Measurements from ENCODE around the gene DCAF7. TPM values are rescaled to one million over a fixed set of nuclear protein-coding genes. Genes with fewer than 3 reads are reported as not detected.
A peak's percentile ranks its signal among the peaks of the same experiment; 100 is the strongest.

Gene DCAF7
- total RNA-seq, 4 donors from 2014 or later = 24.9 to 45.2 (median 34.2) TPM

DNA sequence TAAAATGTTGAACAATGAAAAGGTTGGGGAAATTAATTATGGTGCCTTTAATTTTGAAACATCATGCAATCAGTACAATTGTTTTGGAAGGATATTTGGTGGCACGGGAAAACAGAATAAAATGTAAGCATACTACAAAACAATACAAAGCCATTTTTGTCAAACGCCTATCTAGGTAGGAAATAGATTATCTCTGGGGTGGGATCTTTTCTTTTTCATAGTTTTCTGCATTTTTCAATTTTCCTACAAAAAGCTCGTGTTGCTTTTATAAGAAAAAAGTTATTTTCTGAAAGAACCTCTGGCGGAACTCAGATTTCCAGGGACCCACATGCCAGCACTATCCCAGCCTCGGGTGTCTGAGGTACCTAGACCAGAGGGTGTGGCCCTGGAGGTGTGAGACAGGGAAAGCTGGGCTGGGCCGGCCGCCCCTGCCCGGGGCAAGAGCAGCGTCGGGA, 71.0 kb downstream of the DCAF7 start:
- no peaks in the 10 kb centered on the region for H3K36me3 ChIP-seq
- no peak for TF ChIP-seq POLR2AphosphoS5 (IDR thresholded peaks at IDR 0.05)
- no peak for TF ChIP-seq POLR2A (IDR thresholded peaks at IDR 0.05; ENCODE audit: low read depth)
- TF ChIP-seq EP300 (IDR thresholded peaks at IDR 0.05) = no peak
- no peak for TF ChIP-seq CTCF (IDR thresholded peaks at IDR 0.05)
- H3K4me3 ChIP-seq = peak overlapping the region; percentile 85 to 96 (median 88)
- intact Hi-C loops (cut with DNase I) = loop anchor here (5.0 kb wide), 1 partner anchor 81 kb away; the partner anchor contains the start of gene LIMD2
- H3K4me1 ChIP-seq = peaks cover 30 to 37% (median 35%) of the 10 kb centered on the region in 4 donors
- no peaks in the 10 kb centered on the region for H3K27me3 ChIP-seq
- no peak for DNase-seq (ENCODE audit: extremely low spot score)
- H3K27ac ChIP-seq (replicated peaks in 1 of 4) = peak overlapping the region; percentile 85 to 91 (median 88)
- 14% methylated on average over 10 of the region's 10 CpGs for WGBS
- H3K9me3 ChIP-seq = no peaks in the 10 kb centered on the region

DNA sequence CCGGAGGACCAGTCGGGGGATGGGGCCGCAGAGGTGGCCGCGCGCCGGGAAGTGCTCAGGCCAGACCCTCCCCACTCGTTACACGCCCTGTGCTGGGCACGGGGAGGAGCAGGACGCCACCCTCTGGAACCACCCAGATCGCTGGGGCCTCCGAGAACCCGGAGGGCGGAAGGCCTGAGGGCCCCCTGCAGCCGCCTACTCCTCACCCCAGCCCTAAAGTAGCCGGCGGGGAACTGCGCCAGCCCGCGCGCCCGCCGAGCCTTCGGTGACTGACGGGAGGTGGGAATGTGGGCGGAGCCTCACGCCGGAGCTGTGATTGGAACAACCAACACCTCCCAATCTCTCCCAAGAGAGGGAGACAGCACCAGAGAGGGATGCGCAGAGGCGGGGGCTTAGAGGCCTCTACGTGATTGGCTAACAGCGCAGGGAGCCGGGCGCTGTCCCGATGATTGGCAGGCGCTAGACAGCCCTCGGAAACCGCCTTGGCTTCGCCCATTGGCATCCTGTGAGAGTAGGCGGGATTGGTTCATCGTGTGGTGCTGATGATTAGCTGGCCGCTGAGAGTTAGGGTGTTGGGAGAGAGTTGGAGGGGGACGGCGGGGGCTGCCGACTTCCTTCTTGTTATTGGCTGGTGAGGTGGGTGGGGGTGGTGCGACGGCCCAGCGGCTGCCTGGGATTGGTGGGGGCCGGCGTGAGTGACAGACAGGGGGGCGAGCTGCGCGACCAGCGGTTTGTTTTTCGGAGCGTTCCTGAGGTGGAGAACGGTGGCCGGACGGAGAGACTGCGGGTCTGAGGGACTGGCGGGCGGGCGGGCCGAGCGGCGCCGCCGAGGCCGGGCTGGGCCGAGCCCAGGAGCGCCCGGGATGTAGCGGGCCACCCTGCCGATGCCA, 71.7 kb downstream of the DCAF7 start, which contains the start of gene MAP3K3:
TSS of gene MAP3K3 (plus strand) at position 734 of the 890 bp plus-strand sequence. CDS start 343 bp downstream, outside the sequence.
- Histone ChIP-seq H3K36me3 (no peaks in the 10 kb centered on the region), H3K9me3 (no peaks in the 10 kb centered on the region), H3K4me3 (peak within 1 kb of the TSS; percentile 85 to 96 (median 88)), H3K27me3 (no peaks in the 10 kb centered on the region), H3K4me1 (peaks cover 37 to 44% (median 42%) of the 10 kb centered on the region in 4 donors), H3K27ac (replicated peaks in 1 of 4) (peak within 1 kb of the TSS; percentile 85 to 91 (median 89))
- under 1% methylated on average over 48 of the region's 75 CpGs for WGBS
- peak in 2 of 3 experiments; percentile 21 to 30 for TF ChIP-seq CTCF (IDR thresholded peaks at IDR 0.05)
- no peak for TF ChIP-seq EP300 (IDR thresholded peaks at IDR 0.05)
- TF ChIP-seq POLR2AphosphoS5 (IDR thresholded peaks at IDR 0.05) = peak; percentile 77 to 91
- TF ChIP-seq POLR2A (IDR thresholded peaks at IDR 0.05; ENCODE audit: low read depth) = no peak
- intact Hi-C loops (cut with DNase I) = loop anchor here (5.0 kb wide), 1 partner anchor 80 kb away; the partner anchor contains the start of gene LIMD2
- peak; percentile 100 for DNase-seq (ENCODE audit: extremely low spot score)

DNA sequence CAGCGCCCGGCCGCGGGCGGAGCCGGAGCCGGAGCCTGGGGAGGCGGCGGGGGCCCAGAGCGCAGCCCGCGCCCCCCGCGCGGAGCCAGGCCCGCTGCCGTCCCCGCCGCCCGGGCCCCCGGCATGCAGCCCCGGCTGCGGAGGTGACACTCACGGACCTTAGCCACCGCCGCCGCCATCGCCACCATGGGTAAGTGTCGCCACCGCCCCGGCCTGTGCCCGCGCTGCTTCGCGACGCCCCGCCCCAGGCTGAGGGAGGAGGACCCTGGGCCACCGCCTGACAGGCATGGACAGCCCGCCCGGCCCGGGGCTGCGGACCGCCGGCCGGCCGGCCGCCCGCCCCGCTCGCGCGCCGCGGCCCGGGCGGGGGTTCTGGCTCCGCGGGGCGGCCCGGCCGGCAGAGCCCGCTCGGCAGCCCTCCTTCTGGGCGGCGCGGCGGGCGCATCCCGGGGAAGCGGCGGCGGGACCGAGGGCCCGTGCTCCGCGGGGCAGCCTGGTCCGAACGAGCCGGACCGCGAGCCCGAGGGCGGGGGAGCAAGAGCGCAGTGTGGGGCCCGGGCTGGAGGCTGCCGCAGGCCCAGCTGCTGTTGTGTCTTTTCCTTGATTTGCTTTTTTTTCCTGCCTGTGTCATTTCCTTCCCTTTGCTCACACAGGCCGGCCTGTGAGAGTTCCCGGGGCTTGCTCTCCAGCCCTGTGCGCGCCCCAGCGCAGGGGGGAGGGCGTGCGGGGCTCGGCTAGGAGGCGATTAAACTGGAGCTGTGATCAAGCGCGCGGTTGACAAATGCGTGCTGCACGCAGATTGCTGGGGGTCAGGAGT, 72.5 kb downstream of the DCAF7 start:
- H3K9me3 ChIP-seq = no peaks in the 10 kb centered on the region
- no peaks in the 10 kb centered on the region for H3K36me3 ChIP-seq
- 0% methylated on average over 14 of the region's 100 CpGs for WGBS
- DNase-seq (ENCODE audit: extremely low spot score) = no peak
- peaks cover 44 to 52% (median 50%) of the 10 kb centered on the region in 4 donors for H3K4me1 ChIP-seq
- H3K27ac ChIP-seq (replicated peaks in 1 of 4) = peak overlapping the region; percentile 85 to 91 (median 89)
- TF ChIP-seq CTCF (IDR thresholded peaks at IDR 0.05) = no peak
- peak; percentile 56 to 60 for TF ChIP-seq POLR2AphosphoS5 (IDR thresholded peaks at IDR 0.05)
- intact Hi-C loops (cut with DNase I) = loop anchor here (5.0 kb wide), 1 partner anchor 80 kb away; the partner anchor contains the start of gene LIMD2
- peak overlapping the region; percentile 85 to 96 (median 88) for H3K4me3 ChIP-seq
- no peaks in the 10 kb centered on the region for H3K27me3 ChIP-seq

DNA sequence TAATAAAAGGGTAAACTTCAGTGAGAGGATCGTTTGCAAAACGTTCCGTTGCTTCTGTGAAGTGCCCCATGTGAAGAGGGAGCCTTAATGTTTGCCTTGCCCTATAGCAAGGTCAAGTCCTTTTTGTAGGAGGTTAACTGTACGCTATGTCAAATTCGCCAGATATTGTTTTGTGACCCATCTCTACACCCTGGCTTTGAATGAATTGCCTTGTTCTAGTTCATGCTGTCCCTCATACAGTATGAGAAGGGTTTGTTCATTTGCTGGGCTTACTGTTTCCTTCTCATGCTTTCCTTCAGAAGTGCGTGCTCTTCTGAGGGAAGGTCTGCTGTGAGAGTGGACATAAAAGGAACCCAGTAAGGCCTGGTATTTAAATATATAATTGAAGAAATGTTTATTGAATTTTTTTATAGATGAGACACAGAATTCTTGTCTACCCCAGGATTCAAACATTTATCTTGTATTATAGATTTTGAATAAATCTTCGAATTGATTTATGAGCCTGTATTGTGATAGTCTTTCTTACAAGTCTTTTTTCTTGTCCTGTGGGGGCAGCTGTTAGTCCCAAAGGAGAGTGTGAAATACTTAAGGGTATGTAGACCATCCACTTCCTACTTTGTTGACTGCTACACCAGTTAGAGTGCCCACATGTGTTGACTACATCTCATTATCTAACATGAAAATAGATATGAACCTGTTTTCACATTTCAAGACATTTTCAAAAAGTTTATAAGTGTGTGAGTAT, 73.7 kb downstream of the DCAF7 start:
- intact Hi-C loops (cut with DNase I) = loop anchor here (5.0 kb wide), 1 partner anchor 78 kb away; the partner anchor contains the start of gene LIMD2
- H3K36me3 ChIP-seq = peaks cover 0 to 3% (median 0%) of the 10 kb centered on the region in 4 donors
- no peaks in the 10 kb centered on the region for H3K9me3 ChIP-seq
- peak overlapping the region; percentile 85 to 96 (median 88) for H3K4me3 ChIP-seq
- TF ChIP-seq CTCF (IDR thresholded peaks at IDR 0.05) = no peak
- no peak for TF ChIP-seq POLR2A (IDR thresholded peaks at IDR 0.05; ENCODE audit: low read depth)
- TF ChIP-seq POLR2AphosphoS5 (IDR thresholded peaks at IDR 0.05) = no peak
- TF ChIP-seq EP300 (IDR thresholded peaks at IDR 0.05) = no peak
- no peak for DNase-seq (ENCODE audit: extremely low spot score)
- no peaks in the 10 kb centered on the region for H3K27me3 ChIP-seq
- WGBS = 31% methylated on average over 7 of the region's 7 CpGs
- peaks cover 52 to 58% (median 54%) of the 10 kb centered on the region in 4 donors for H3K4me1 ChIP-seq
- peak overlapping the region in 3 of 4 donors; percentile 85 to 91 (median 89) for H3K27ac ChIP-seq (replicated peaks in 1 of 4)
